ENCODE data around the gene ANXA8.

DNA sequence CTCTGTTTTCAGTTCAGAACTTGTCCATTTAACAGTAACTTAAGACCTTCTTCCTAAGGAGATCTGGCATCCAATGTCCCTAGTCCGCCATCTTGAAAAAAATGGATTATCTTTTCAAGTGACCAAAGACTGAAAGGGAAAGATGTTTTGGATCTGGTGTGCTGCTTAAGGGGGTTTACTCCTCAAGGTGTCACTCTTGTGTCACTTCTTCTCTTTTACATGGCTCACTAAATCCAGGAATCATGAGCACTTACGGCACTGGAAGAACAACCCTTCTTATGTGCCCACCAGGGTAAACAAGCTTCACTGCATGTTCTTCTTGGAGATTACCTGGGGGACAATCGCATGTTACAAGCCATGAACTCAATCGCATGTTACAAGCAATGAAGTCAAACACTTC, 43.7 kb downstream of the ANXA8 start:
- TF ChIP-seq, protein P1, sequence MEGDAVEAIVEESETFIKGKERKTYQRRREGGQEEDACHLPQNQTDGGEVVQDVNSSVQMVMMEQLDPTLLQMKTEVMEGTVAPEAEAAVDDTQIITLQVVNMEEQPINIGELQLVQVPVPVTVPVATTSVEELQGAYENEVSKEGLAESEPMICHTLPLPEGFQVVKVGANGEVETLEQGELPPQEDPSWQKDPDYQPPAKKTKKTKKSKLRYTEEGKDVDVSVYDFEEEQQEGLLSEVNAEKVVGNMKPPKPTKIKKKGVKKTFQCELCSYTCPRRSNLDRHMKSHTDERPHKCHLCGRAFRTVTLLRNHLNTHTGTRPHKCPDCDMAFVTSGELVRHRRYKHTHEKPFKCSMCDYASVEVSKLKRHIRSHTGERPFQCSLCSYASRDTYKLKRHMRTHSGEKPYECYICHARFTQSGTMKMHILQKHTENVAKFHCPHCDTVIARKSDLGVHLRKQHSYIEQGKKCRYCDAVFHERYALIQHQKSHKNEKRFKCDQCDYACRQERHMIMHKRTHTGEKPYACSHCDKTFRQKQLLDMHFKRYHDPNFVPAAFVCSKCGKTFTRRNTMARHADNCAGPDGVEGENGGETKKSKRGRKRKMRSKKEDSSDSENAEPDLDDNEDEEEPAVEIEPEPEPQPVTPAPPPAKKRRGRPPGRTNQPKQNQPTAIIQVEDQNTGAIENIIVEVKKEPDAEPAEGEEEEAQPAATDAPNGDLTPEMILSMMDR (IDR thresholded peaks at IDR 0.05), result no peak
- no peak for TF ChIP-seq POLR2A (IDR thresholded peaks at IDR 0.05)
